NCI-H2227 treated with DMSO at 0.1 percent for 48 hours (cell line): Measurements from ENCODE around the gene NTM.
"Not testable (repeated sequence)": the region's sequence is repeated elsewhere in the genome, so short reads cannot be mapped to it uniquely, and the experiment has no call there.

Source experiments
- DNase-seq: peaks from one replicate; lab custom pipeline; 2025; lab: John Stamatoyannopoulos, UW

Gene NTM

GRCh38 chr11:132047167-132047566 lies 676.8 kb downstream of the NTM start:
- no peak for DNase-seq

- DNase-seq: no peak
These were observed 677.6 kb downstream of the NTM start for GRCh38 chr11:132048040-132048439.

- no peak for DNase-seq
These were observed 678.8 kb downstream of the NTM start for GRCh38 chr11:132049205-132049604.

GRCh38 chr11:132050049-132050448 lies 679.6 kb downstream of the NTM start:
- peak; percentile 30 for DNase-seq

GRCh38 chr11:132050577-132051165 lies 680.3 kb downstream of the NTM start:
- no peak for DNase-seq

- DNase-seq: no peak
These were observed 681.3 kb downstream of the NTM start for GRCh38 chr11:132051704-132052103.

- DNase-seq: no peak
These were observed 681.9 kb downstream of the NTM start for GRCh38 chr11:132052342-132052741.

GRCh38 chr11:132052904-132053303 lies 682.5 kb downstream of the NTM start:
- no peak for DNase-seq

- no peak for DNase-seq
These were observed 684.4 kb downstream of the NTM start for GRCh38 chr11:132054822-132055221.

- no peak for DNase-seq
These were observed 684.9 kb downstream of the NTM start for GRCh38 chr11:132055296-132055695.

- DNase-seq: no peak
These were observed 686.3 kb downstream of the NTM start for GRCh38 chr11:132056689-132057088.

GRCh38 chr11:132057266-132057665 lies 686.9 kb downstream of the NTM start:
- DNase-seq: no peak

GRCh38 chr11:132058211-132058772 lies 687.9 kb downstream of the NTM start:
- DNase-seq: no peak

- DNase-seq: no peak
These were observed 690.2 kb downstream of the NTM start for GRCh38 chr11:132060567-132060966.

- no peak for DNase-seq
These were observed 691.6 kb downstream of the NTM start for GRCh38 chr11:132062031-132062430.

GRCh38 chr11:132062541-132062940 lies 692.1 kb downstream of the NTM start:
- DNase-seq: no peak

GRCh38 chr11:132064987-132065620 lies 694.7 kb downstream of the NTM start:
- DNase-seq: no peak

GRCh38 chr11:132068556-132068955 lies 698.1 kb downstream of the NTM start:
- DNase-seq: no peak

- DNase-seq: not testable (repeated sequence)
These were observed 699.2 kb downstream of the NTM start for GRCh38 chr11:132069593-132069992.

- DNase-seq: not testable (repeated sequence)
These were observed 700.5 kb downstream of the NTM start for GRCh38 chr11:132070907-132071306.

GRCh38 chr11:132072044-132072857 lies 701.8 kb downstream of the NTM start:
- DNase-seq: no peak

- no peak for DNase-seq
These were observed 702.4 kb downstream of the NTM start for GRCh38 chr11:132072858-132073211.

- DNase-seq: no peak
These were observed 703.4 kb downstream of the NTM start for GRCh38 chr11:132073787-132074186.
